OCI-LY3 (cell line): ENCODE results near the gene CTU2.

Experiments
- H2AFZ ChIP-seq: fragments of 200-600, 300-600 bp; shearing (Covaris generic); 2 replicates; pipeline ENCODE4 v1.6.0; 2014; ENCODE audit warnings: antibody characterized with exemption, low read depth, low read length
- H3K27ac ChIP-seq: fragments of 200-600, 300-600 bp; sonication (generic); 2 replicates; pipeline ENCODE4 v1.5.1; 2014; ENCODE audit warnings: mild to moderate bottlenecking, low read length, moderate library complexity, mixed read lengths
- H3K27me3 ChIP-seq: fragments of 200-600, 300-600 bp; sonication (generic); 2 replicates; pipeline ENCODE4 v1.6.1; 2014; ENCODE audit warnings: low read depth, low read length, mixed read lengths
- H3K36me3 ChIP-seq: fragments of 200-600, 300-600 bp; sonication (generic); replicated peaks from 2 replicates; pipeline ENCODE3; 2014; ENCODE audit warnings: low read depth, low read length, mixed read lengths
- H3K4me1 ChIP-seq: fragments of 300-600, 200-600 bp; sonication (generic); 2 replicates; pipeline ENCODE4 v1.6.1; 2014; ENCODE audit warnings: low read length, mixed read lengths
- H3K4me2 ChIP-seq: fragments of 200-600, 300-600 bp; sonication (generic); 2 replicates; pipeline ENCODE4 v1.6.1; 2014; ENCODE audit warnings: low read length, mixed read lengths
- H3K4me3 ChIP-seq: fragments of 300-600, 200-600 bp; sonication (generic); 2 replicates; pipeline ENCODE4 v1.5.1; 2014; ENCODE audit warnings: antibody characterized with exemption, mild to moderate bottlenecking, low read length, moderate library complexity
- H3K79me2 ChIP-seq: fragments of 300-600, 200-600 bp; shearing (Covaris generic); 2 replicates; pipeline ENCODE4 v1.6.1; 2014; ENCODE audit warnings: mild to moderate bottlenecking, low read length, mixed read lengths
- H3K9ac ChIP-seq: fragments of 300-600, 200-600 bp; shearing (Covaris generic); 2 replicates; pipeline ENCODE4 v1.6.0; 2014; ENCODE audit warnings: mild to moderate bottlenecking, low read length, moderate library complexity
- H3K9me3 ChIP-seq: fragments of 200-600, 300-600 bp; shearing (Covaris generic); 2 replicates; pipeline ENCODE4 v1.6.1; 2014; ENCODE audit warnings: low read length, mixed read lengths; ENCODE audit not compliant: insufficient read depth
- H4K20me1 ChIP-seq: fragments of 200-600, 300-600 bp; sonication (generic); 2 replicates; pipeline ENCODE4 v1.6.1; 2016; ENCODE audit warnings: low read length, mixed read lengths; ENCODE audit not compliant: insufficient read depth
- CTCF ChIP-seq: fragments of 200-600, 300-600 bp; sonication (generic); IDR thresholded peaks from 2 replicates; pipeline ENCODE4 v1.5.1; 2014; ENCODE audit warnings: antibody characterized with exemption, low read length, low read depth
- EZH2phosphoT487 ChIP-seq: fragments of 200-600 bp; shearing (Covaris generic); IDR thresholded peaks from 2 replicates; pipeline ENCODE4 v1.6.1; 2018; ENCODE audit warnings: antibody characterized with exemption, mixed run types, low read depth

Gene CTU2

DNA sequence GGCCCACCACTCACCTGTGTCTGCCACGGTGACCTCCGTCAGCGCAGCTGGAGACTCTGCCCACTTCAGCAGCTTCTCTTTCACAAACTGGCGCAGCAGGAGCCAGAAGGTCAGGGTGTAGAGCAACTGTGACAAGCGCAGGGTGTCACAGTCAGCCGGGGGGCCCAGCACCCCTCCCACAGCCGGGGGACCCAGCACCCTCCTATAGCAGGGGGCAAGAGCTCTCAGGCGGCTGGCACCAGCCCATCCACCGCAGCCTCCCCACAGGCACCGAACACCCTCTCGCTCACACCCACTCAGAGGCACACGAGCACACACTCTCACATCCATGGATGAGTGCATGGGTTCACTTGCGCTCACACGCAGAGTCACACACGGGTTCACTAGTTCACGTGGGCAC is 28.8 kb downstream of the CTU2 start:
- H3K4me2 ChIP-seq, result no peak overlapping the region
- TF ChIP-seq EZH2phosphoT487, result no peak
- no peak for TF ChIP-seq CTCF
- H3K9ac ChIP-seq, result no peak overlapping the region
- H2AFZ ChIP-seq, result no peak overlapping the region
- no peak overlapping the region for H3K4me3 ChIP-seq
- peaks cover 17% of the 10 kb centered on the region; the same call in 1 of the 2 replicates for H4K20me1 ChIP-seq
- H3K27ac ChIP-seq, result no peak overlapping the region
- no peaks in the 10 kb centered on the region for H3K27me3 ChIP-seq
- H3K36me3 ChIP-seq, result peaks cover 3% of the 10 kb centered on the region
- no peaks in the 10 kb centered on the region for H3K79me2 ChIP-seq
- H3K4me1 ChIP-seq, result peaks cover 8% of the 10 kb centered on the region
- no peaks in the 10 kb centered on the region for H3K9me3 ChIP-seq

GRCh38 chr16:88735616-88736015 is 29.3 kb downstream of the CTU2 start:
- no peaks in the 10 kb centered on the region for H3K79me2 ChIP-seq
- no peak for TF ChIP-seq EZH2phosphoT487
- no peak for TF ChIP-seq CTCF
- no peak overlapping the region for H3K27ac ChIP-seq
- no peak overlapping the region for H3K4me3 ChIP-seq
- H3K36me3 ChIP-seq, result peaks cover 3% of the 10 kb centered on the region
- H4K20me1 ChIP-seq, result peaks cover 17% of the 10 kb centered on the region; the same call in 1 of the 2 replicates
- no peaks in the 10 kb centered on the region for H3K27me3 ChIP-seq
- no peak overlapping the region for H2AFZ ChIP-seq
- H3K4me1 ChIP-seq, result peaks cover 8% of the 10 kb centered on the region
- no peaks in the 10 kb centered on the region for H3K9me3 ChIP-seq
- no peak overlapping the region for H3K9ac ChIP-seq
- H3K4me2 ChIP-seq, result no peak overlapping the region

- Histone ChIP-seq H3K27ac (no peak overlapping the region), H3K4me3 (no peak overlapping the region), H3K79me2 (no peaks in the 10 kb centered on the region), H2AFZ (no peak overlapping the region), H3K27me3 (no peaks in the 10 kb centered on the region), H3K9me3 (no peaks in the 10 kb centered on the region), H4K20me1 (peaks cover 17% of the 10 kb centered on the region; the same call in 1 of the 2 replicates), H3K4me2 (no peak overlapping the region), H3K36me3 (no peaks in the 10 kb centered on the region), H3K4me1 (peaks cover 8% of the 10 kb centered on the region), H3K9ac (no peak overlapping the region)
- TF ChIP-seq CTCF (no peak), EZH2phosphoT487 (no peak)
Measured at GRCh38 chr16:88736088-88736487, 29.8 kb downstream of the CTU2 start.

- H2AFZ ChIP-seq, result no peak overlapping the region
- no peak overlapping the region for H3K4me3 ChIP-seq
- peaks cover 17% of the 10 kb centered on the region; the same call in 1 of the 2 replicates for H4K20me1 ChIP-seq
- peaks cover 8% of the 10 kb centered on the region for H3K4me1 ChIP-seq
- TF ChIP-seq CTCF (no peak), EZH2phosphoT487 (no peak)
- H3K79me2 ChIP-seq, result no peaks in the 10 kb centered on the region
- H3K9ac ChIP-seq, result no peak overlapping the region
- no peaks in the 10 kb centered on the region for H3K27me3 ChIP-seq
- H3K27ac ChIP-seq, result no peak overlapping the region
- H3K9me3 ChIP-seq, result no peaks in the 10 kb centered on the region
- no peaks in the 10 kb centered on the region for H3K36me3 ChIP-seq
- no peak overlapping the region for H3K4me2 ChIP-seq
Measured at GRCh38 chr16:88736496-88736895, 30.2 kb downstream of the CTU2 start.
